ENCODE data around the gene NHSL2. TPM values are rescaled to one million over a fixed set of nuclear protein-coding genes. Genes with fewer than 3 reads are reported as not detected.

The NHSL2 gene
- total RNA-seq, 1 experiment from 2014 or later: 0.36 TPM

GRCh38 chrX:72142794-72143608 is 232.4 kb downstream of the NHSL2 start:
- no peaks in the 10 kb centered on the region for H3K4me1 ChIP-seq (ENCODE audit: control insufficient read depth, insufficient read depth, low read length)
- DNase-seq (ENCODE audit: low read depth, low spot score) (no peak), ATAC-seq (no peak)
- CTCF ChIA-PET: no interaction called here
- POLR2A ChIA-PET: no interaction called here
- H3K4me3 ChIP-seq (ENCODE audit: low read depth in 2 of 2, low read length in 2 of 2): no peak overlapping the region
- no TSS peak for BruUV-seq (replicated peaks)
- H3K36me3 ChIP-seq (ENCODE audit: control insufficient read depth, insufficient read depth, low read length): no peaks in the 10 kb centered on the region
- H3K9me3 ChIP-seq (ENCODE audit: control insufficient read depth, insufficient read depth, low read depth, low read length): no peaks in the 10 kb centered on the region
- intact Hi-C loops (cut with micrococcal nuclease; ENCODE audit: unreplicated experiment) (no loop called here), in situ Hi-C loops (cut with HindIII; ENCODE audit: low pct_unique_long_range_greater_than_20kb, low sequenced_read_pairs) (no loop called here)
- TF ChIP-seq TCF7L2 (IDR thresholded peaks at IDR 0.05; ENCODE audit: low read depth, low read length) (no peak), CTCF (IDR thresholded peaks at IDR 0.05) (no peak), POLR2AphosphoS5 (IDR thresholded peaks at IDR 0.05; ENCODE audit: low read depth, low read length) (no peak), SIN3A (IDR thresholded peaks at IDR 0.05; ENCODE audit: borderline replicate concordance, insufficient read depth, low read depth, low read length) (no peak)
- TF ChIP-seq, protein P1, sequence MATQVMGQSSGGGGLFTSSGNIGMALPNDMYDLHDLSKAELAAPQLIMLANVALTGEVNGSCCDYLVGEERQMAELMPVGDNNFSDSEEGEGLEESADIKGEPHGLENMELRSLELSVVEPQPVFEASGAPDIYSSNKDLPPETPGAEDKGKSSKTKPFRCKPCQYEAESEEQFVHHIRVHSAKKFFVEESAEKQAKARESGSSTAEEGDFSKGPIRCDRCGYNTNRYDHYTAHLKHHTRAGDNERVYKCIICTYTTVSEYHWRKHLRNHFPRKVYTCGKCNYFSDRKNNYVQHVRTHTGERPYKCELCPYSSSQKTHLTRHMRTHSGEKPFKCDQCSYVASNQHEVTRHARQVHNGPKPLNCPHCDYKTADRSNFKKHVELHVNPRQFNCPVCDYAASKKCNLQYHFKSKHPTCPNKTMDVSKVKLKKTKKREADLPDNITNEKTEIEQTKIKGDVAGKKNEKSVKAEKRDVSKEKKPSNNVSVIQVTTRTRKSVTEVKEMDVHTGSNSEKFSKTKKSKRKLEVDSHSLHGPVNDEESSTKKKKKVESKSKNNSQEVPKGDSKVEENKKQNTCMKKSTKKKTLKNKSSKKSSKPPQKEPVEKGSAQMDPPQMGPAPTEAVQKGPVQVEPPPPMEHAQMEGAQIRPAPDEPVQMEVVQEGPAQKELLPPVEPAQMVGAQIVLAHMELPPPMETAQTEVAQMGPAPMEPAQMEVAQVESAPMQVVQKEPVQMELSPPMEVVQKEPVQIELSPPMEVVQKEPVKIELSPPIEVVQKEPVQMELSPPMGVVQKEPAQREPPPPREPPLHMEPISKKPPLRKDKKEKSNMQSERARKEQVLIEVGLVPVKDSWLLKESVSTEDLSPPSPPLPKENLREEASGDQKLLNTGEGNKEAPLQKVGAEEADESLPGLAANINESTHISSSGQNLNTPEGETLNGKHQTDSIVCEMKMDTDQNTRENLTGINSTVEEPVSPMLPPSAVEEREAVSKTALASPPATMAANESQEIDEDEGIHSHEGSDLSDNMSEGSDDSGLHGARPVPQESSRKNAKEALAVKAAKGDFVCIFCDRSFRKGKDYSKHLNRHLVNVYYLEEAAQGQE (IDR thresholded peaks at IDR 0.05; ENCODE audit: insufficient read depth in 1 of 2, low read depth in 2 of 2, low read length in 1 of 2): no peak
- H3K27me3 ChIP-seq (ENCODE audit: control insufficient read depth, insufficient read depth, low read length): no peaks in the 10 kb centered on the region
- no peak overlapping the region for H3K27ac ChIP-seq (ENCODE audit: low read length)

GRCh38 chrX:72143609-72143907 is 232.9 kb downstream of the NHSL2 start:
- intact Hi-C loops (cut with micrococcal nuclease; ENCODE audit: unreplicated experiment): no loop called here
- Histone ChIP-seq H3K27ac (ENCODE audit: low read length) (no peak overlapping the region), H3K9me3 (ENCODE audit: control insufficient read depth, insufficient read depth, low read depth, low read length) (no peaks in the 10 kb centered on the region), H3K4me1 (ENCODE audit: control insufficient read depth, insufficient read depth, low read length) (no peaks in the 10 kb centered on the region), H3K27me3 (ENCODE audit: control insufficient read depth, insufficient read depth, low read length) (no peaks in the 10 kb centered on the region), H3K4me3 (ENCODE audit: low read depth in 2 of 2, low read length in 2 of 2) (no peak overlapping the region), H3K36me3 (ENCODE audit: control insufficient read depth, insufficient read depth, low read length) (no peaks in the 10 kb centered on the region)
- no peak for ATAC-seq
- in situ Hi-C loops (cut with HindIII; ENCODE audit: low pct_unique_long_range_greater_than_20kb, low sequenced_read_pairs): no loop called here
- TF ChIP-seq TCF7L2 (IDR thresholded peaks at IDR 0.05; ENCODE audit: low read depth, low read length) (no peak), POLR2AphosphoS5 (IDR thresholded peaks at IDR 0.05; ENCODE audit: low read depth, low read length) (no peak), SIN3A (IDR thresholded peaks at IDR 0.05; ENCODE audit: borderline replicate concordance, insufficient read depth, low read depth, low read length) (no peak), CTCF (IDR thresholded peaks at IDR 0.05) (no peak)
- TF ChIP-seq, protein P1 (IDR thresholded peaks at IDR 0.05; ENCODE audit: insufficient read depth in 1 of 2, low read depth in 2 of 2, low read length in 1 of 2): no peak
- no TSS peak for BruUV-seq (replicated peaks)
- no peak for DNase-seq (ENCODE audit: low read depth, low spot score)
- ChIA-PET CTCF (no interaction called here), POLR2A (no interaction called here)

Data from Panc1 (cell line).